NB4 (cell line): ENCODE measurements around the gene TMEM18.

Experiments used
- DNase-seq: peaks from one replicate; pipeline ENCODE4 v3.0.0; 2010; ENCODE audit warnings: low read depth
- H3K4me3 ChIP-seq: one replicate; pipeline ENCODE4 v1.5.1; 2011; ENCODE audit warnings: mild to moderate bottlenecking, low read depth, low read length, moderate library complexity
- MYC ChIP-seq: IDR thresholded peaks from 2 replicates; pipeline ENCODE4 v1.6.1; 2011; ENCODE audit warnings: low read depth, low read length
- POLR2A ChIP-seq: IDR thresholded peaks from 2 replicates; pipeline ENCODE4 v1.6.1; 2011; ENCODE audit warnings: mild to moderate bottlenecking; ENCODE audit not compliant: insufficient read length; ENCODE audit errors: extremely low read depth
- TF ChIP-seq, protein P1 (sequence below): IDR thresholded peaks from 2 replicates; pipeline ENCODE4 v1.6.1; 2011; ENCODE audit warnings: low read depth, low read length
- TF ChIP-seq, protein P2 (sequence below): IDR thresholded peaks from one replicate; pipeline ENCODE4 v1.5.1; 2012; ENCODE audit warnings: low read depth, low read length

Gene TMEM18

DNA sequence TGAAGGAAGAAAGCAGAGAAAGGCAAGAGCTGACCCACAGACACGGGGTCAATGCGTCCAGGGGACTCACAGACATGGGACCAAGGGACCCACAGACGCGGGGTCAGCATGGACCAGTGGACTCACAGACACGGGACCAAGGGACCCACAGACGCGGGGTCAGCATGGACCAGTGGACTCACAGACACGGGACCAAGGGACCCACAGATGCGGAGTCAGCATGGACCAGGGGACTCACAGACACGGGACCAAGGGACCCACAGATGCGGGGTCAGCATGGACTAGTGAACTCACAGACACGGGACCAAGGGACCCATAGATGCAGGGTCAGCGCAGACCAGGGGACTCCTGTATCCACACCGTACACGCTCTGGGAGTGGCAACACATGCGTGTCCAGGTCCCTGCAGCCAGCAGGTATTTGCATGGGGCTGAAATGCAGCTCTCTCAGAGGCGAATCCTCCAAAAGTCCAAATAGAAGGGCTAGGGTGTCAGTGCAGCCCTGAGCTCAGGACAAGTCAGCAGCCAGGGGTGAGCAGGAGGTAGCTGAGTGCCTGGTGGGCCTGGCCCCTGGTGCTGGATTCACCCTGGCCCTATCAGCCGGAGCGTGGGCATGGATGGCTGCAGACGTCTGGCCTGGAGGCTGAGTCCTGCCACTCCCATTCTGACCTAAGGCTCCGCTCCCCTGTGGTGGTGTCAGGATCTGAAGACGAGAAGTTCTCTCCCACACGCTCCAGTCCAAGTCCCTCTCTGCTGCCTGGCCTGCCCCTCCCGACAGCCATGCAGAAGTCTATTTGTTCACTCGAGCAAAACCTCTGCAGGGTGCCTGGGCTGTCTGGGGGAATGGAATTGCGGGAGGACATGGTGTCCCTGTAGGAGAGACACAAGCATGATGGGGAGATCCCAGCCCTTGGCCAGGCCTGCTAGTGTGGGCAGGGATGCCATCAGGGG lies 28.5 kb downstream of the TMEM18 start:
- no peak overlapping the region for H3K4me3 ChIP-seq
- TF ChIP-seq MYC: no peak
- TF ChIP-seq, protein P1, sequence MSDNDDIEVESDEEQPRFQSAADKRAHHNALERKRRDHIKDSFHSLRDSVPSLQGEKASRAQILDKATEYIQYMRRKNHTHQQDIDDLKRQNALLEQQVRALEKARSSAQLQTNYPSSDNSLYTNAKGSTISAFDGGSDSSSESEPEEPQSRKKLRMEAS: no peak
- TF ChIP-seq POLR2A: no peak
- TF ChIP-seq, protein P2, sequence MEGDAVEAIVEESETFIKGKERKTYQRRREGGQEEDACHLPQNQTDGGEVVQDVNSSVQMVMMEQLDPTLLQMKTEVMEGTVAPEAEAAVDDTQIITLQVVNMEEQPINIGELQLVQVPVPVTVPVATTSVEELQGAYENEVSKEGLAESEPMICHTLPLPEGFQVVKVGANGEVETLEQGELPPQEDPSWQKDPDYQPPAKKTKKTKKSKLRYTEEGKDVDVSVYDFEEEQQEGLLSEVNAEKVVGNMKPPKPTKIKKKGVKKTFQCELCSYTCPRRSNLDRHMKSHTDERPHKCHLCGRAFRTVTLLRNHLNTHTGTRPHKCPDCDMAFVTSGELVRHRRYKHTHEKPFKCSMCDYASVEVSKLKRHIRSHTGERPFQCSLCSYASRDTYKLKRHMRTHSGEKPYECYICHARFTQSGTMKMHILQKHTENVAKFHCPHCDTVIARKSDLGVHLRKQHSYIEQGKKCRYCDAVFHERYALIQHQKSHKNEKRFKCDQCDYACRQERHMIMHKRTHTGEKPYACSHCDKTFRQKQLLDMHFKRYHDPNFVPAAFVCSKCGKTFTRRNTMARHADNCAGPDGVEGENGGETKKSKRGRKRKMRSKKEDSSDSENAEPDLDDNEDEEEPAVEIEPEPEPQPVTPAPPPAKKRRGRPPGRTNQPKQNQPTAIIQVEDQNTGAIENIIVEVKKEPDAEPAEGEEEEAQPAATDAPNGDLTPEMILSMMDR: no peak
- no peak for DNase-seq

DNA sequence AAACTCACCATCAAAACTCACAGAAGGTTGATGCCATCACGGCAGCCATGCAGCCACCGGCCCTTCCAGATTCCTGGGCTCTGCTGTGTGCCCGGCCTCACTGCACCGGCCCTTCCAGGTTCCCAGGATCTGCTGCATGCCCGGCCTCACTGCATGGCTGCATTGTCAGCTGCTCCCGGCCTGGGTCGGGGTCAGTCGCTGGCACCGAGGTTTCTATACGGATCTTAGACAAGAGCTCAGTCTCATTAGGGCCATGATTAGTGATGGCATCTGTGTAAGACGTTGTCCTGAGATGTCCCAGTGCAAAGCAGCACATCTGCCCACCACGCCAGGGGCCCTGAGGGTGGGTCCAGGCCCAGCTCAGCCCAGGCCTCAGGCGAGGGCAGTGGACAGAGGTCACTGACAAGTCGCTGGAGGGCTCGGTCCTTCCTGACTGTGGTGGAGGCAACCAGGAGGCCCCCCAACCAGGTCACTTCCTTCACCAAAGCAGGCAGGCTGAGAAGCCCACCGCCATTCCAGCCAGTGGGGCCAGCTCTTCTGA lies 29.4 kb downstream of the TMEM18 start:
- TF ChIP-seq MYC (no peak), POLR2A (no peak)
- TF ChIP-seq, protein P2: no peak
- TF ChIP-seq, protein P1: no peak
- DNase-seq: no peak

DNA sequence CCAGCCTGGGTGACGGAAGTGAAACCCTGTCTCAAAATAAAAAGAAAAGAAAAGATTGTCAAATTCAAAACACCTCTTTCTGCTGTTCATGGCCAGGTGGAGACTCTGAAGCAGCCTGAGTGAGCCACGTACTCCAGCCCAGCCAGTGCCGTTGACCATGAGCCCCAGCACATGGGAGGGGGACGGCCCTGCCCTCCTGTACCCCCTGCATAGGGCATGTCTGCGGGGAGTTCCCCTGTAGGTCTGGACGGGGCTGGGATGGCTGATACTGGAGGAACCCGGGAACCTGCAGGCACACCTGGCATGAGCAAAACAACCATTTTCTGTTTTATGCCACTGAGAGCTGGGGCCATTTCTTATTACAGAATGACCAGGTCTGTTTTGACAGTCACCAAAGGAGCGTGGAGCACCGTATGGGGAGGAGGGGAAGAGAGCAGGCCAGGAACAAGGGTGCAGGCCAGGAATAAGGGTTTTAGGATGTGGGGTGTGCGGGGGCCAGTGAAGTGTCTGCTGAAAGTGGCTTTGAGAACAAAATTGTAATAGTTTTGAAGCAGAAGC lies 30.1 kb downstream of the TMEM18 start:
- H3K4me3 ChIP-seq: no peak overlapping the region
- no peak for DNase-seq
- TF ChIP-seq, protein P2: no peak
- TF ChIP-seq, protein P1: no peak
- TF ChIP-seq MYC (no peak), POLR2A (no peak)

More for the DNA sequence above, 29.4 kb downstream of the TMEM18 start:
- no peak overlapping the region for H3K4me3 ChIP-seq

DNA sequence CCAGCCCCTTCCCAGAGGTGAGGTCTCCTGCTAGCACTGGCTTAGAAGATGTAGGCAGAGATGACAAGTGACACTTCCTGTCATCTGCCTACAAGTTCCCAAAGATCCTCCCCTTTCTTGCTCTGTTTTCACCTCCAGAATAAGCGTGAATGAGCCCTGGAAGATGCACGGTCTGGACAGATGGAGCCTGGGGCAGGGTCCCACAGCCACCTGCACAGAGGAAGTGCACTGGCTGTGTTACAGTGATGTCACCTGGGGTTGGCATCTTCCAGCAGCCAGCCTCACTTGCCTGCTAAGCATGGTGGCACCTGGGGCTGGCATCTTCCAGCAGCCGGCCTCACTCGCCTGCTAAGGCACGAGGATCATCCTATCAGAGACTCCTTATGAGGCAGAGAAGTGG lies 32.3 kb downstream of the TMEM18 start:
- no peak overlapping the region for H3K4me3 ChIP-seq
- DNase-seq: no peak
- TF ChIP-seq, protein P2: no peak
- TF ChIP-seq POLR2A (no peak), MYC (no peak)
- TF ChIP-seq, protein P1: no peak

DNA sequence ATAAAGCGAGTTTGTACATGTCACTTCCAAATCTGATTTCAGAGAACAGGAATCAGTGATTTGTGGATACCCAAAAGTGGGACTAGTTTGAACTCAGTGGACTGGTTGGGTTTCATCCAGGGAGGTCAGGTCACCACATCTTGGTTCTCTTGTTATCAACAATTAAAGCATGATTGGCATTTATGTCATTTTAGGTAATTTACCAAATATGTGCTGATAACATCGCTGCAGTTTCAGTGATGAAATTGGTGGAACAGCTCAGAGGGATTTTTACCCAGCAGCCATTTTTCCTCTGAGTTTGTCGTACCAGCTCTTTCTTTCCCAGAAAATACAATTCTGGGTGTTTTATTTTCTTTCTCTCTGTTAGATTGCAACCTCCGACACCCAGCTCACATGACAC lies 33.4 kb downstream of the TMEM18 start:
- H3K4me3 ChIP-seq: no peak overlapping the region
- no peak for DNase-seq
- TF ChIP-seq, protein P2: no peak
- no peak for TF ChIP-seq MYC
- TF ChIP-seq, protein P1: no peak
